Upper lobe of left lung (tissue), 6 donors: Measurements from ENCODE around the gene TIMMDC1. TPM values are rescaled to one million over a fixed set of nuclear protein-coding genes. Genes with fewer than 3 reads are reported as not detected.
"Not testable (repeated sequence)": the region's sequence is repeated elsewhere in the genome, so short reads cannot be mapped to it uniquely, and the experiment has no call there.

Experiments
- ATAC-seq, 2 donors: fragments of 200-7000 bp; cut with Tn5 transposase; one replicate each; pipeline ENCODE4 v1.9.1; 2022; ENCODE audit warnings: mild to moderate bottlenecking in 2 of 2, moderate library complexity in 2 of 2; ENCODE audit not compliant: low FRiP score in 2 of 2
- DNase-seq, 2 donors: peaks; one replicate each; pipeline ENCODE4 v3.0.0-alpha.2; 2019 to 2020
- H3K27ac ChIP-seq, 4 donors: fragments of 200-600 bp; sonication (generic); one replicate each; pipeline ENCODE4 v1.5.1; 2016 to 2019
- H3K27me3 ChIP-seq, 4 donors: fragments of 200-600 bp; sonication (generic); one replicate each; pipeline ENCODE4 v1.5.1; 2017 to 2019
- H3K36me3 ChIP-seq, 4 donors: fragments of 200-600 bp; sonication (generic); one replicate each; pipeline ENCODE4 v1.5.1; 2016 to 2019
- H3K4me1 ChIP-seq, 4 donors: fragments of 200-600 bp; sonication (generic); one replicate each; pipeline ENCODE4 v1.5.1; 2018 to 2019
- H3K4me3 ChIP-seq, 4 donors: fragments of 200-600 bp; sonication (generic); one replicate each; pipeline ENCODE4 v1.5.1; 2017 to 2019; ENCODE audit warnings: mild to moderate bottlenecking in 2 of 4, moderate library complexity in 1 of 4
- H3K9me3 ChIP-seq, 4 donors: fragments of 200-600 bp; sonication (generic); one replicate each; pipeline ENCODE4 v1.5.1; 2018 to 2019
- CTCF ChIP-seq, 6 experiments: fragments of 450-650 bp in 4 of 6; fragments of 200-600 bp in 2 of 6; sonication (generic) in 2 of 6; IDR thresholded peaks; one replicate each; pipeline ENCODE4 v1.5.1; 2016 to 2019; ENCODE audit warnings: antibody characterized with exemption in 6 of 6
- EP300 ChIP-seq, 4 donors: sonication (generic); formaldehyde crosslinking; IDR thresholded peaks; one replicate each; pipeline ENCODE4 v1.5.1; 2017; ENCODE audit warnings: antibody characterized with exemption in 4 of 4, control low read depth in 2 of 4
- POLR2A ChIP-seq, 4 donors: fragments of 450-650 bp; IDR thresholded peaks; one replicate each; pipeline ENCODE4 v1.5.1; 2016 to 2017; ENCODE audit warnings: antibody characterized with exemption in 4 of 4, mild to moderate bottlenecking in 2 of 4
- POLR2AphosphoS5 ChIP-seq, 2 donors: sonication (generic); formaldehyde crosslinking; IDR thresholded peaks; one replicate each; pipeline ENCODE4 v1.5.1; 2017; ENCODE audit warnings: antibody characterized with exemption in 2 of 2
- WGBS, 2 donors: methylation state at CpG; one replicate each; pipeline ENCODE4 v1.1.5; 2017 to 2018; 5-methylcytosine and 5-hydroxymethylcytosine counted together
- total RNA-seq, 6 donors: library from RNA; depleted of rRNA in 4 of 6; stranded (reverse); fragments of >200 nt in 4 of 6; gene quantifications; one replicate each; pipeline versions ENCODE4 v1.1.0 to v1.2.1, GENCODE V29; 2016 to 2021
- donor health status: DM: no; HTN: no; CAD: no; lungs with moderate emphysema.
- donor health status: DM: no; HTN: yes; CAD: no; lungs with severe emphysema.

Gene TIMMDC1
- total RNA-seq, 6 donors from 2014 or later, result 33.6 to 105 (median 52.8) TPM

- TF ChIP-seq CTCF (IDR thresholded peaks at IDR 0.05) (no peak), POLR2A (IDR thresholded peaks at IDR 0.05) (no peak), EP300 (IDR thresholded peaks at IDR 0.05) (no peak), POLR2AphosphoS5 (IDR thresholded peaks at IDR 0.05) (no peak)
- 91 to 97% methylated on average over 9 of the region's 9 CpGs for WGBS, 2 donors
These were observed 52.0 kb downstream of the TIMMDC1 start for GRCh38 chr3:119550192-119550910.

GRCh38 chr3:119551598-119551997 is 53.3 kb downstream of the TIMMDC1 start:
- TF ChIP-seq POLR2A (IDR thresholded peaks at IDR 0.05), result no peak
- TF ChIP-seq POLR2AphosphoS5 (IDR thresholded peaks at IDR 0.05), result no peak
- no peak for ATAC-seq
- H3K36me3 ChIP-seq, result no peaks in the 10 kb centered on the region

More at GRCh38 chr3:119550192-119550910, 52.0 kb downstream of the TIMMDC1 start:
- H3K36me3 ChIP-seq, result no peaks in the 10 kb centered on the region
- no peaks in the 10 kb centered on the region for H3K27me3 ChIP-seq
- H3K4me3 ChIP-seq, result no peak overlapping the region
- peaks cover 0 to 4% (median 2%) of the 10 kb centered on the region in 4 donors for H3K4me1 ChIP-seq
- no peak for DNase-seq
- H3K9me3 ChIP-seq, result no peaks in the 10 kb centered on the region
- no peak overlapping the region for H3K27ac ChIP-seq
- ATAC-seq, result no peak

GRCh38 chr3:119552928-119553327 is 54.6 kb downstream of the TIMMDC1 start:
- not testable (repeated sequence) for H3K9me3 ChIP-seq, ATAC-seq, H3K36me3 ChIP-seq, H3K27me3 ChIP-seq, DNase-seq, H3K27ac ChIP-seq, H3K4me3 ChIP-seq
- peaks cover 0 to 12% (median 7%) of the 10 kb centered on the region in 4 donors for H3K4me1 ChIP-seq
- WGBS, 2 donors, result 94 to 96% methylated on average over 6 of the region's 6 CpGs

More at GRCh38 chr3:119551598-119551997, 53.3 kb downstream of the TIMMDC1 start:
- Histone ChIP-seq H3K27ac (no peak overlapping the region), H3K4me3 (no peak overlapping the region), H3K4me1 (peaks cover 0 to 10% (median 7%) of the 10 kb centered on the region in 4 donors), H3K27me3 (no peaks in the 10 kb centered on the region), H3K9me3 (no peaks in the 10 kb centered on the region)
- 93 to 94% methylated on average over 4 to 5 of the region's 5 CpGs for WGBS, 2 donors
- DNase-seq, result no peak

GRCh38 chr3:119553823-119554415 is 55.6 kb downstream of the TIMMDC1 start:
- H3K27me3 ChIP-seq, result no peaks in the 10 kb centered on the region
- TF ChIP-seq EP300 (IDR thresholded peaks at IDR 0.05), result no peak
- no peak for TF ChIP-seq POLR2A (IDR thresholded peaks at IDR 0.05)
- no peak for TF ChIP-seq CTCF (IDR thresholded peaks at IDR 0.05)
- no peak for TF ChIP-seq POLR2AphosphoS5 (IDR thresholded peaks at IDR 0.05)
- H3K4me1 ChIP-seq, result peaks cover 0 to 12% (median 7%) of the 10 kb centered on the region in 4 donors
- no peaks in the 10 kb centered on the region for H3K36me3 ChIP-seq
- DNase-seq, result no peak
- no peak for ATAC-seq
- H3K9me3 ChIP-seq, result no peaks in the 10 kb centered on the region
- WGBS, 2 donors, result 63% methylated on average over 5 of the region's 5 CpGs
- no peak overlapping the region for H3K27ac ChIP-seq
- no peak overlapping the region for H3K4me3 ChIP-seq

GRCh38 chr3:119555309-119555735 is 57.0 kb downstream of the TIMMDC1 start:
- ATAC-seq (peak in 1 of 2 donors; percentile 58), DNase-seq (peak in 1 of 2 donors; percentile 53)
- Histone ChIP-seq H3K27ac (no peak overlapping the region), H3K4me1 (peaks cover 0 to 12% (median 7%) of the 10 kb centered on the region in 4 donors), H3K36me3 (no peaks in the 10 kb centered on the region), H3K9me3 (no peaks in the 10 kb centered on the region), H3K4me3 (no peak overlapping the region), H3K27me3 (no peaks in the 10 kb centered on the region)
- 33 to 40% methylated on average over 4 of the region's 4 CpGs for WGBS, 2 donors
- TF ChIP-seq POLR2A (IDR thresholded peaks at IDR 0.05), result no peak
- no peak for TF ChIP-seq EP300 (IDR thresholded peaks at IDR 0.05)
- TF ChIP-seq CTCF (IDR thresholded peaks at IDR 0.05), result no peak
- no peak for TF ChIP-seq POLR2AphosphoS5 (IDR thresholded peaks at IDR 0.05)
